Neural cell (in vitro differentiated cells): Measurements from ENCODE around the gene TAOK2. TPM values are rescaled to one million over a fixed set of nuclear protein-coding genes. Genes with fewer than 3 reads are reported as not detected.

Source experiments
- H2AFZ ChIP-seq: fragments of 200-600, 300-800 bp; sonication (generic), shearing (Covaris generic); 2 replicates; pipeline ENCODE4 v1.6.0; 2014; ENCODE audit warnings: low read depth, mild to moderate bottlenecking, antibody characterized with exemption, low read length, moderate library complexity
- H3F3A ChIP-seq: fragments of 200-600 bp; shearing (Covaris generic); 2 replicates; pipeline ENCODE4 v1.6.1; 2016; ENCODE audit warnings: mild to moderate bottlenecking, moderate library complexity, mixed read lengths, antibody characterized with exemption, low read length; ENCODE audit not compliant: insufficient read depth, poor library complexity, severe bottlenecking
- H3K27ac ChIP-seq: fragments of 200-600, 300-800 bp; sonication (generic), shearing (Covaris generic); 2 replicates; pipeline ENCODE4 v1.5.1; 2014; ENCODE audit warnings: mild to moderate bottlenecking, low read length, moderate library complexity
- H3K27me3 ChIP-seq: fragments of 300-800, 200-600 bp; sonication (generic), shearing (Covaris generic); 2 replicates; pipeline ENCODE4 v1.6.0; 2014; ENCODE audit warnings: mild to moderate bottlenecking, low read depth, low read length, moderate library complexity; ENCODE audit not compliant: insufficient read depth
- H3K36me3 ChIP-seq: fragments of 300-800, 200-600 bp; sonication (generic), shearing (Covaris generic); 2 replicates; pipeline ENCODE4 v1.5.1; 2014; ENCODE audit warnings: mild to moderate bottlenecking, antibody characterized with exemption, low read length, moderate library complexity; ENCODE audit not compliant: insufficient read depth
- H3K4me2 ChIP-seq: fragments of 300-800, 200-600 bp; sonication (generic), shearing (Covaris generic); 2 replicates; pipeline ENCODE4 v1.6.0; 2014; ENCODE audit warnings: mild to moderate bottlenecking, low read length
- H3K4me3 ChIP-seq: fragments of 300-800, 200-600 bp; sonication (generic), shearing (Covaris generic); 2 replicates; pipeline ENCODE4 v1.5.1; 2014; ENCODE audit warnings: mild to moderate bottlenecking, low read length, moderate library complexity
- H3K79me2 ChIP-seq: fragments of 200-600 bp; shearing (Covaris generic); replicated peaks from 2 replicates; pipeline ENCODE4 v1.6.0; 2014; ENCODE audit warnings: mild to moderate bottlenecking, low read length, moderate library complexity; ENCODE audit not compliant: insufficient read depth
- H3K9ac ChIP-seq: fragments of 300-800, 200-600 bp; sonication (generic), shearing (Covaris generic); 2 replicates; pipeline ENCODE4 v1.6.1; 2016; ENCODE audit warnings: mild to moderate bottlenecking, low read length, mixed read lengths
- H3K9me2 ChIP-seq: fragments of 200-600 bp; shearing (Covaris generic); 2 replicates; pipeline ENCODE4 v1.6.1; 2016; ENCODE audit warnings: mild to moderate bottlenecking, low read length, mixed read lengths; ENCODE audit not compliant: insufficient read depth
- H3K9me3 ChIP-seq: fragments of 200-600, 300-800 bp; sonication (generic), shearing (Covaris generic); 2 replicates; pipeline ENCODE4 v1.6.1; 2016; ENCODE audit warnings: mild to moderate bottlenecking, mixed run types, low read length, moderate library complexity, mixed read lengths
- H4K20me1 ChIP-seq: fragments of 200-600 bp; shearing (Covaris generic); 2 replicates; pipeline ENCODE4 v1.6.1; 2016; ENCODE audit warnings: mild to moderate bottlenecking, mixed run types; ENCODE audit not compliant: insufficient read depth
- EP300 ChIP-seq: fragments of 450-650 bp; conservative IDR thresholded peaks from 2 replicates; pipeline ENCODE4 v1.6.1; 2014; ENCODE audit warnings: antibody characterized with exemption, mild to moderate bottlenecking, moderate library complexity; ENCODE audit not compliant: poor library complexity, severe bottlenecking
- MXI1 ChIP-seq: fragments of 450-650 bp; conservative IDR thresholded peaks from 2 replicates; pipeline ENCODE4 v1.6.1; 2014; ENCODE audit warnings: antibody characterized with exemption, mild to moderate bottlenecking; ENCODE audit not compliant: poor library complexity, severe bottlenecking
- POLR2AphosphoS5 ChIP-seq: IDR thresholded peaks from 2 replicates; pipeline ENCODE4 v1.6.1; 2012
- RAD21 ChIP-seq: fragments of 450-650 bp; conservative IDR thresholded peaks from 2 replicates; pipeline ENCODE4 v1.6.1; 2014; ENCODE audit warnings: antibody characterized with exemption, mild to moderate bottlenecking, moderate library complexity
- SMC3 ChIP-seq: fragments of 450-650 bp; conservative IDR thresholded peaks from 2 replicates; pipeline ENCODE4 v1.6.1; 2014; ENCODE audit warnings: antibody characterized with exemption, mild to moderate bottlenecking, moderate library complexity; ENCODE audit not compliant: poor library complexity
- TAF1 ChIP-seq: IDR thresholded peaks from 2 replicates; pipeline ENCODE4 v1.6.1; 2012; ENCODE audit warnings: low read depth
- polyA plus RNA-seq: library from polyadenylated mRNA; depleted of rRNA; stranded (reverse); fragments of >200 nt; gene quantifications from 2 replicates; pipeline ENCODE4 v1.2.3, GENCODE V29; 2014
- TF ChIP-seq, protein P1 (sequence below): fragments of 450-650 bp; IDR thresholded peaks from 2 replicates; pipeline ENCODE4 v1.5.1; 2014; ENCODE audit warnings: antibody characterized with exemption, mild to moderate bottlenecking, moderate library complexity; ENCODE audit not compliant: poor library complexity, severe bottlenecking
- TF ChIP-seq, protein P2 (sequence below): IDR thresholded peaks from 2 replicates; pipeline ENCODE4 v1.6.1; 2012; ENCODE audit warnings: borderline replicate concordance

TAOK2 gene
- polyA plus RNA-seq, 1 donor from 2014 or later: 62.7 TPM

DNA sequence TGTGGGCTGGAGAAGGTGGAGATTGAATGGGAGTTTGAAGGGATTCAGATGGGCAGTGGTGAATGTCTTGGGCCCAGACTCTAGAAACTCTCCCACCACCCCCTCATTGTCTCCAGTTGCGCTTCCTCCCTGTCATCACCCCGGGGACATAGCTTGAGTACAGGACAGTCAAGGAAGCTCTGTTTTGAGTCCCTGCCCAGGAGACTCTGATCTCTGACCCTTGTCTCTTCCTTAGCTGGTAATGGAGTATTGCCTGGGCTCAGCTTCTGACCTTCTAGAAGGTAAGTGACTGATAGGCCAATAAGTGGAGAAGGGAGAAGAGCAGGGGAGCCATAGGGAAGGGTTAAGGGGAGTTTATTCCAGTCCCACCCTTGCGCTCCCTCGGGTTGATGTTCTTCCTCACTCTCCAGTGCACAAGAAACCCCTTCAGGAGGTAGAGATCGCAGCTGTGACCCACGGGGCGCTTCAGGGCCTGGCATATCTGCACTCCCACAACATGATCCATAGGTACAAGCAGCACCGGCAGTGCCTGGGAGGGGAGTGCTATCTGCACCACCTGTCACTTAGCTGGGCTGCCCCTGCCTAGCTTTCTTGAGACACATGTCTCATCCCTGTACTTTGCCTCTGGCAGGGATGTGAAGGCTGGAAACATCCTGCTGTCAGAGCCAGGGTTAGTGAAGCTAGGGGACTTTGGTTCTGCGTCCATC, 5.0 kb downstream of the TAOK2 start:
- H3K9ac ChIP-seq: no peak overlapping the region
- no peak for TF ChIP-seq POLR2AphosphoS5
- TF ChIP-seq TAF1: no peak
- TF ChIP-seq EP300: no peak
- TF ChIP-seq, protein P1, sequence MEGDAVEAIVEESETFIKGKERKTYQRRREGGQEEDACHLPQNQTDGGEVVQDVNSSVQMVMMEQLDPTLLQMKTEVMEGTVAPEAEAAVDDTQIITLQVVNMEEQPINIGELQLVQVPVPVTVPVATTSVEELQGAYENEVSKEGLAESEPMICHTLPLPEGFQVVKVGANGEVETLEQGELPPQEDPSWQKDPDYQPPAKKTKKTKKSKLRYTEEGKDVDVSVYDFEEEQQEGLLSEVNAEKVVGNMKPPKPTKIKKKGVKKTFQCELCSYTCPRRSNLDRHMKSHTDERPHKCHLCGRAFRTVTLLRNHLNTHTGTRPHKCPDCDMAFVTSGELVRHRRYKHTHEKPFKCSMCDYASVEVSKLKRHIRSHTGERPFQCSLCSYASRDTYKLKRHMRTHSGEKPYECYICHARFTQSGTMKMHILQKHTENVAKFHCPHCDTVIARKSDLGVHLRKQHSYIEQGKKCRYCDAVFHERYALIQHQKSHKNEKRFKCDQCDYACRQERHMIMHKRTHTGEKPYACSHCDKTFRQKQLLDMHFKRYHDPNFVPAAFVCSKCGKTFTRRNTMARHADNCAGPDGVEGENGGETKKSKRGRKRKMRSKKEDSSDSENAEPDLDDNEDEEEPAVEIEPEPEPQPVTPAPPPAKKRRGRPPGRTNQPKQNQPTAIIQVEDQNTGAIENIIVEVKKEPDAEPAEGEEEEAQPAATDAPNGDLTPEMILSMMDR: no peak
- TF ChIP-seq, protein P2, sequence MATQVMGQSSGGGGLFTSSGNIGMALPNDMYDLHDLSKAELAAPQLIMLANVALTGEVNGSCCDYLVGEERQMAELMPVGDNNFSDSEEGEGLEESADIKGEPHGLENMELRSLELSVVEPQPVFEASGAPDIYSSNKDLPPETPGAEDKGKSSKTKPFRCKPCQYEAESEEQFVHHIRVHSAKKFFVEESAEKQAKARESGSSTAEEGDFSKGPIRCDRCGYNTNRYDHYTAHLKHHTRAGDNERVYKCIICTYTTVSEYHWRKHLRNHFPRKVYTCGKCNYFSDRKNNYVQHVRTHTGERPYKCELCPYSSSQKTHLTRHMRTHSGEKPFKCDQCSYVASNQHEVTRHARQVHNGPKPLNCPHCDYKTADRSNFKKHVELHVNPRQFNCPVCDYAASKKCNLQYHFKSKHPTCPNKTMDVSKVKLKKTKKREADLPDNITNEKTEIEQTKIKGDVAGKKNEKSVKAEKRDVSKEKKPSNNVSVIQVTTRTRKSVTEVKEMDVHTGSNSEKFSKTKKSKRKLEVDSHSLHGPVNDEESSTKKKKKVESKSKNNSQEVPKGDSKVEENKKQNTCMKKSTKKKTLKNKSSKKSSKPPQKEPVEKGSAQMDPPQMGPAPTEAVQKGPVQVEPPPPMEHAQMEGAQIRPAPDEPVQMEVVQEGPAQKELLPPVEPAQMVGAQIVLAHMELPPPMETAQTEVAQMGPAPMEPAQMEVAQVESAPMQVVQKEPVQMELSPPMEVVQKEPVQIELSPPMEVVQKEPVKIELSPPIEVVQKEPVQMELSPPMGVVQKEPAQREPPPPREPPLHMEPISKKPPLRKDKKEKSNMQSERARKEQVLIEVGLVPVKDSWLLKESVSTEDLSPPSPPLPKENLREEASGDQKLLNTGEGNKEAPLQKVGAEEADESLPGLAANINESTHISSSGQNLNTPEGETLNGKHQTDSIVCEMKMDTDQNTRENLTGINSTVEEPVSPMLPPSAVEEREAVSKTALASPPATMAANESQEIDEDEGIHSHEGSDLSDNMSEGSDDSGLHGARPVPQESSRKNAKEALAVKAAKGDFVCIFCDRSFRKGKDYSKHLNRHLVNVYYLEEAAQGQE: no peak
- no peak for TF ChIP-seq MXI1
- TF ChIP-seq RAD21: no peak
- no peaks in the 10 kb centered on the region for H3K36me3 ChIP-seq
- H2AFZ ChIP-seq: no peak overlapping the region
- no peak overlapping the region for H3K4me3 ChIP-seq
- no peak overlapping the region for H3K27ac ChIP-seq
- no peak overlapping the region for H3K4me2 ChIP-seq
- H3K79me2 ChIP-seq: peaks cover 41% of the 10 kb centered on the region
- H3F3A ChIP-seq: no peaks in the 10 kb centered on the region
- H3K27me3 ChIP-seq: no peaks in the 10 kb centered on the region
- no peaks in the 10 kb centered on the region for H3K9me2 ChIP-seq
- no peaks in the 10 kb centered on the region for H3K9me3 ChIP-seq
- peaks cover 12% of the 10 kb centered on the region for H4K20me1 ChIP-seq

DNA sequence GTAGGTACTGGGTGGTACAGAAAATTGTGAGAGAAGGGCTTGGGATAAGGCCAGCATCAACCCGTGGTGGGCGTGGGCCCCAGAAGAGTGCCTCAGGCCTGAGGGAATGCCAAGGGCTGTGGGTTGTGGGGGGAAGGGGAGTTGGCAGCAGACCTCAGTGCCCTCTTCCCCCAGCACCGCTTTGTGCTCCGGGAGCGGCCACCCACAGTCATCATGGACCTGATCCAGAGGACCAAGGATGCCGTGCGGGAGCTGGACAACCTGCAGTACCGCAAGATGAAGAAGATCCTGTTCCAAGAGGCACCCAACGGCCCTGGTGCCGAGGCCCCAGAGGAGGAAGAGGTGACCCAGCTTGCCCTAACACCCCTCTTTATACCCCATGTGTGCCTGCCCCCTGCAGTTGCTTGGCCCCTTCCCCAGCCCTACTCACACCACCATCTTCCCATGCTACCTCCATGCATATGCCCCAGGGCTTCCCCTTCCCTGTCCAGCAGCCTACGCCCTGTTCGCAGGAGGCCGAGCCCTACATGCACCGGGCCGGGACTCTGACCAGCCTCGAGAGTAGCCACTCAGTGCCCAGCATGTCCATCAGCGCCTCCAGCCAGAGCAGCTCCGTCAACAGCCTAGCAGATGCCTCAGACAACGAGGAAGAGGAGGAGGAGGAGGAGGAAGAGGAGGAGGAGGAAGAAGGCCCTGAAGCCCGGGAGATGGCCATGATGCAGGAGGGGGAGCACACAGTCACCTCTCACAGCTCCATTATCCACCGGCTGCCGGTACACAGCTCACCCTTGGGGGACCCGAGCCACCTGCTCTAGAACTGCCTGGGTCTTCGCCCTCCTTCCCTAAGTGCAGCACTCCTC, 9.1 kb downstream of the TAOK2 start:
- no peak overlapping the region for H3K4me3 ChIP-seq
- peaks cover 2% of the 10 kb centered on the region for H3K79me2 ChIP-seq
- no peaks in the 10 kb centered on the region for H3F3A ChIP-seq
- H3K9ac ChIP-seq: no peak overlapping the region
- H3K4me2 ChIP-seq: no peak overlapping the region
- H4K20me1 ChIP-seq: peaks cover 4% of the 10 kb centered on the region
- no peak overlapping the region for H3K27ac ChIP-seq
- H3K9me3 ChIP-seq: no peaks in the 10 kb centered on the region
- no peaks in the 10 kb centered on the region for H3K27me3 ChIP-seq
- H3K9me2 ChIP-seq: no peaks in the 10 kb centered on the region
- H2AFZ ChIP-seq: no peak overlapping the region
- H3K36me3 ChIP-seq: no peaks in the 10 kb centered on the region
- TF ChIP-seq SMC3 (no peak), MXI1 (no peak), EP300 (no peak), TAF1 (no peak), RAD21 (no peak), POLR2AphosphoS5 (no peak)
- TF ChIP-seq, protein P1: no peak
- TF ChIP-seq, protein P2: no peak
